PFSK-1 (cell line): ENCODE results near the gene ZNF407.

Source experiments
- POLR2AphosphoS5 ChIP-seq: IDR thresholded peaks from 2 replicates; pipeline ENCODE4 v1.6.1; 2012; ENCODE audit warnings: low read depth, mild to moderate bottlenecking, control low read depth, low read length, moderate library complexity
- SIN3A ChIP-seq: IDR thresholded peaks from 2 replicates; pipeline ENCODE4 v1.6.1; 2012; ENCODE audit warnings: mild to moderate bottlenecking, low read length, moderate library complexity, borderline replicate concordance; ENCODE audit not compliant: insufficient read depth

DNA sequence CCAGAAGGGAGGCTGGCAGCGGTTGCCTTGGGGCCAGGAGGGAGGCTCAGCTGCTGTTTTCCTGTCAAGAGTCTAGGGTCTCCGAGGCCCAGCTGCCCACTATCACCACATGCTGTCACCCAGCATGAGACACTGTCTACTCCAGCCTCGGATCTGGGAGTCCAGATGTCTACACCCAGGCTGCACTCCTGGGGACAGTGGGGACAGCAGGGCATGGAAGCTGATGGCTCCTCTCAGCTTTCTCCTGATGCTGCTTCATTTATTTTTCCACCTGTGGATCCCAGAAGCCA, 477.3 kb downstream of the ZNF407 start:
- no peak for TF ChIP-seq POLR2AphosphoS5
- TF ChIP-seq SIN3A = no peak
